Measurements from ENCODE around the gene CLSTN2.
"Not testable (repeated sequence)": the region's sequence is repeated elsewhere in the genome, so short reads cannot be mapped to it uniquely, and the experiment has no call there.

- TF ChIP-seq CTCF (IDR thresholded peaks at IDR 0.05; ENCODE audit: insufficient read depth, low read depth, low read length); EZH2 (IDR thresholded peaks at IDR 0.05; ENCODE audit: insufficient read depth, low read length): not testable (repeated sequence)
Measured at GRCh38 chr3:140423574-140423973, 488.6 kb downstream of the CLSTN2 start.
